ELF-1 (cell line): ENCODE data around the gene CHMP1B.
"Not testable (repeated sequence)": the region's sequence is repeated elsewhere in the genome, so short reads cannot be mapped to it uniquely, and the experiment has no call there.

Experiments used
- DNase-seq: peaks from one replicate; pipeline ENCODE4 v3.0.0-alpha.2; 2016; ENCODE audit warnings: low read depth, low spot score

The CHMP1B gene

DNA sequence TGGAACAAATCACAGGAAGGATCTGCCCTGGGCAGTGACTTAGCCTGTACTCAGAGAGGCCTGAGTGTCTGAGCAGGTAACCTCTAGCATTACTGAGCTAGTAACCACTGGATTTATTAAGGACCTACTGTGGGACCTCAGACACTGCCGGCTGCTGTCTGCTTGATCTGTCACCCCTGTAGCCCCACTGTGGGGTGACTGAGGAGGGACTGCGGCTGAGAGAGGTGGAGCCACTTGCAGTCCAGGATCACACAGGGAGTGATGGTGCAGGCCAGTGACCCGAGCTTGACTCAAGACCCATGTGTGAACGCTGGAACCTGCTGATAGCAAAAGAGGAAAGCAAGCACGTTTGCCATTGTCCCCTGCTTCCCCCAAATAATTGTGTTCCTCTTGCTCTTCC, 15.6 kb downstream of the CHMP1B start:
- no peak for DNase-seq

DNA sequence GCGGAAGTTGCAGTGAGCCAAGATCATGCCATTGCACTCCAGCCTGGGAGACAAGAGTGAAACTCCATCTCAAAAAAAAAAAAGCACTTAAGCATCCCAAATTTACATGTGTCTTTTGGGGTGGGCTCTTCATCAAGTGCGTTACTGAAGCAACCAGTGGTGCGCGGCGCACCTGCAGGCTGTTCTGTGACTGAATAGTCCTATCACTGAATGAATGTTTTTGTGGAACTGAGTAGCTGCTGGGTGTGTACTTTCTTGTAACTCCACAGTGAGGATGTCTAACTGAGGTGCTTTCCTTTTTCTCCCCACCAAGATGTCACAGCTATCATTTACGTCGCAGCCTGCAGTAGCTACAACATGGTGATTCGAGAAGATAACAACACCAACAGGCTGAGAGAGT, 17.0 kb downstream of the CHMP1B start:
- no peak for DNase-seq

DNA sequence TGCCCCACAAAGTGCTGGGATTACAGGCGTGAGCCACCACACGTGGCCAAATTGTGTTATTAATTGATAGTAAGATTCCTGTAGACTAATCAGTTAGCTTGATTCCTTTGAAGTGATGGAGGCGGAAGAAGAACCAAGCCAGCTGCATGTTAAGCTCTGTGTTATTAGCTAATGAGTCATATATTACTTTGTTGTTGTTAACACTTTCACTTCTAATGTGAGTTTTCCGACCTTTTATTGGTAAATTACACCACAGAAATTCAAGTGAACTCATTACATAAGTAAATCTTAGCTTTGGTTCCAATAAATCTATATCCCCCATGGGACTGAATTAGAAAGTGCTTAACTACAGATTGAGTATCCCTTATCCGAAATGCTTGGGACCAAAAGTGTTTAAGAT, 20.3 kb downstream of the CHMP1B start:
- no peak for DNase-seq

DNA sequence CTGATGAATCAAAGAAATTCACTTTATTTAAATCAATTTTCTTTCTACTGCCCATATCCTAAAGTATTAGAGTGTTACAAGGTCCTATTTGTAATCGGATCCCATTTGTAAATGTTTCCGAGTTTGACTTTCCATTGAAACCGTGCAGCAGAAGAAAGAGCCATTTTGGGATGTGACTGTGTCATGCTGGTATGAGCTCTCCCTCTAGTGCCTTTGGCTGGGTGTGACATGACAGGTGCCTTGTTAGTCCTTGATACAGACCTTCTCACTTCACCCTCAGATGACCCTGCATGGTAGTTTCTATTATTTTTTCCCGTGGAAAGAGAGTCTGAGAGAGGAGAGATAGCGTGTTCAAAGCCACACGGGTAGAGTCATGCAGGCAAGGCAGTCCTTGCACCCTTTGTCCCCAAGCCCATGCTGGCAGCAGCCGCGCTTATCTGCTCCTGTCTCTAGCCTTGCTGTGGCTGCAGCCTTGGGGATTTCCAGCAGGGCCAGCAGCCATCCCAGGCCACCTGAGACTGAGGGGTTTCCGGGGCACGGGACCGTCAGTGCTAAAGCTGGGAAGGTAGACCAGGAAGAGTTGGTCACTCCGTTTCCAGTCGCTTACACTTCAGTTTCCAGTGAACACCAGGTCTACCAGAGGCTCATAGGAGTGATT, 21.4 kb downstream of the CHMP1B start:
- peak; percentile 39 for DNase-seq

DNA sequence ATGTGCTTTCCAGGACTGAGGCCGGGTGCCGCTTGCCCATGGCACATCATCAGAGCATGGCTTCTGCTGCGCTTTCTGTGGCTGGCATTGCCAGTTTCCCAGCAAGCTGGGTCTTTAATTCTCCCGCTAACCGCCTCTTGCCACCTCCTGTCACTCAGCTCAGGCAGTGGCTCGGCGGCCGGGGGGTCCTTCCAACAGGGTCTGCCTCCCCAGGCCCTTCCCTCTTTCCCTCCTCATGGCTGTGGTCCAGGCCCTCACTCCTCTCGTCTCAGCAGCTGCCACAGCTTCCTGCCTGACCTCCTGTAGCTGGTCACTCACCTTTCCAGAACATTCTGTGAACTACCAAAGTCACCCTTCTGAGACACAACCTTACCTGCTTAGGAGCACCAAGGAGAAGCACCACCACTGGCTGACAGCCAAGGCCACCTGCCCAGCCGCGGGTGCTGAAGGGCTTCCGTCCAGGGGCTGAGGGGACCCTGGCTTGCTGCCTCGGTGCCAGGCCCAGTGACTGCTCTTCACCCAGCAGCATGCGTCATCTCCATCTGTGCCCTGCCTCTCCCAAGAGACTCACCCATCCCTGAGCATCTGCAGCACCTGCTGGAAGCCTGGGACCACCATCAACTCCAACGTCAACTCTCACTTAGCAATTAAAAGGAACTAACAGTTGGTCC, 22.6 kb downstream of the CHMP1B start:
- no peak for DNase-seq

DNA sequence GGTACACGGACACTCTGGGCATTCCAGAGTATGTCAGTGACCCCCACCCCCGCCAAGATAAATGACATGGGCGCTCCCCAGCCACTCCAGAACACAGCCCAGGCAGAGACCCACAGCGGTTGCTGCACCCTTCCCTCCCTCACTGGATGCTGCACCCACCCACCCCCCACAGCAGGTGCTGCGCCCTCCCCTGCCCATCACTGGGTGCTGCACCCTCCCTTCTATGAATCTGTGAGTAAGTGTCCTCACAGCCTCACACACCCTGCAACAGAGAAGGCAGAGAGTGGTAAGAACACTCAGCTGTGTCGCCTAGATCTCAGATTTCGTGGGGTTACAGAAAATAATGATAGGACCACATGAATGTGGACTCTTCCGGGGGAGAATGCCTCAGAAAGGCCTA, 23.5 kb downstream of the CHMP1B start:
- DNase-seq = no peak

DNA sequence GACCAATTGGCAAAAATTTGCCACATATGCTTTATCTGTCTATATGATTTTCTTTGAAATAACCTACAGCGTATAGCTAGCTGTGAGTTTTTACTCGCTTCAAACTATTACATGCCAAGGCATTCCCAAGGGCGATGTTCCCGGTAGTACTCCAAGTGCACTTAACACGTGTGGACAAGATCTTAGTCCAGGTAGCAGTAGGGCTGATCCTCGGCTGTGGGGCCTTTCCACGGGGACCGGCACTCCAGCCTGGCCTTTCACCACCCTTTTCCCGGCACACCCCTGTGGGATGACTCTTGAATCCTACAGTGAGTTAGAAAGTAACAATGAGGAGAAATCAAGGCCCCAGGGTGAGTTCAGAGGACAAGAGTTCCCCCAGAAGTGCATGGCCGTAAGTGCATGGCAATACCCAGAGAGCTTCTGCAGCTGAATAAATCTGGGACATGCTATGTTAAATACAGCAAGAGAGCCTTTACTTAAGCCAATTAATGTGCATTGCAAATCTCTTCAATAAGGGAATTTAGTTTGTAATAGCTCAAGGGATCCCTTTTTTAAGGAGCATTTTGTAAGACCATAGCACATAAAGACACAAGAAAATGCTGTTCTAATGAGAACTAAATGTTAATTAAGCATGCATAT, 26.4 kb downstream of the CHMP1B start:
- no peak for DNase-seq

DNA sequence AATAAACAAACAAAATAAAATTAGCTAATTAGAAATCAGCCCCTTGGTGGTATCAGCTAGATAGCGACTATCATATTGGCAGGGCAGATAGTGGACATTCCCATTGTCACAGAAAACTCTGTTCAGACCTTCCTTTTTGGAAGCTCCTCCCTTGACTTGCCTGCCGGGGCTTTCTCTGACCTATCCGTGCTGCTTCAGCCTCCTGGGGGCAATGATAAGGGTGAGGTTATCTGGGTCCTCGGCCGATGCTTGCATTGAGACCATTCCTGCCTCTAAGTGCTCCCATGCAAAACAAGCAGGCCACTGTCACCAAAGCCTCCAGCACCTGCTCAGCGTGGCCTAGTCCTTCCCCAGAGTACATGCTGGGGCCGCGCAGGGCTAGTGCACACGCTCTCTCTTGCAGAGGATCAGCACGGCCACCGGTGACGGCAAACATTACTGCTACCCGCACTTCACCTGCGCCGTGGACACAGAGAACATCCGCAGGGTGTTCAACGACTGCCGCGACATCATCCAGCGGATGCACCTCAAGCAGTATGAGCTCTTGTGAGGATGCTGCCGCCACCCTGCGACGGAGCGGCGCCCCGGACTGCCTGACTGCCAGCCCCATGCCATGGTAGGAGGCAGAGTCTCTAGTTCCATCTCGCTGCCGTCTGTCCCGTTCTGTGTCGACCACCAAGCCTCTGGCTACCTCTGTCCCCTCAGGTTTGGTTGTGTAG, 29.5 kb downstream of the CHMP1B start:
- DNase-seq = no peak

DNA sequence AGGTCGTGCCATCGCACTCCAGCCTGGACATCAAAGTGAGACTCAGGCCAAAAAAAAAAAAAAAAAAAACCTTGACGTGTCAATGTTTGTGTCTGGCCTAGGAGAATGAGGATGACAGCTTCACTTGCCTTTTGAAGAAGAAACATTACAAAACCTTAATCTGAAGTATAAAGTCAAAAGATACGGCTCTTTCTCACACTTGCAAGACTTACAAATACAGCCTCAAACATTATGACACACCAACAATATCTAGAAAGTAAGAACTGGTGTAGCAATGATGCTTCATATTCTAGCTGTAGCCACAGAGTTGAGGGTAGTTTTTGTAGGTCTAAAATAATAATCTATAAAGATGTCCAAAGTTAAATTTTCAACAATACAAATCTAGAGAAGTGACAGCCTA, 31.4 kb downstream of the CHMP1B start:
- no peak for DNase-seq

DNA sequence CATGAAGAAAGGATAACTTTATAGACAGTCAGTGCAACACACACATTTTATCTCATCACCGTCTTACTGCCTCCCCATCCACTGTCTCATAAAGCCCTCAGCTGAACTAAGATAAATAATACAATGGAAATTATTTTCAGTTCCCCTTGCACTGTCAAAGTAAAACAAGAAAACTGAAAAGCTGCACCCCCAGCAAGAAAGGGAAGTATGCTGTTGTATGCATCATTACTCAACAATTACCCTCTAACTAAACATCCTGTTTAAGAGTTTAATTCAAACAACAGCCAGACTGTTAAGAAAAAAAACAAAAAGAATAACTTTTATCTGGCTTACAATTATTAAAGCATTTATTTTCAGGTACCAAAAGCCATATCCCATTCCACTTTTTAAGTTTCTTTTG, 31.9 kb downstream of the CHMP1B start:
- DNase-seq = no peak

DNA sequence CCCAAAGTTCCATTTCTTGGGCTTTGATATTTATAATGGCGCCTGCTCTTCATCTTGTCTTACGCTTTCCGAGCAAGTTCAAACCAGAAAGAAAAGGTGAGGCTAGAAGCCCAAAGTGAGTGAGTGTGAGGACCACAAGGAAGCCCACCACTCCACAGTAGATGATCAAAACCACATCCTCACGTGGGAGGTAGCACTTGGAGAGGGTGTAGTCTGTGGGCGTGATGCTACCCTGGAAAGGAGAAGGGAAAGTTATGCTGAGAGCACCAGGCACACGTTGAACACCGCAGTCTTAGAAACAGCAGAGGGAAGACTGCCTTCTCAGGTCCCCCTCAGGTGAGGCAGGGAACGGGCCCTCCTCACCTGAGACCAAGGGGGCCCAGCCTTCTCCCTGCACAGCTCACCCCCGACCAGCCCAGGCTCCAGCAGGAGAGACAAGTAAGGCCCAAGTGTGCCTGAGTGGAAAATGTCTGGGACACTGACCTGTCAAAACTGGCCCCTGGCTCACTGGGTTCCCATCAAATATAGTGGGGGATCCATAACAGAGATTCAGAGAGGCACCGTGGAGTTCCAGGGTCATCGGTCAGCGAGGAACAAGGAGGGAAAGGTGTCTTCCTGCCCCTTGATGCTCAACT, 33.3 kb downstream of the CHMP1B start:
- no peak for DNase-seq

DNA sequence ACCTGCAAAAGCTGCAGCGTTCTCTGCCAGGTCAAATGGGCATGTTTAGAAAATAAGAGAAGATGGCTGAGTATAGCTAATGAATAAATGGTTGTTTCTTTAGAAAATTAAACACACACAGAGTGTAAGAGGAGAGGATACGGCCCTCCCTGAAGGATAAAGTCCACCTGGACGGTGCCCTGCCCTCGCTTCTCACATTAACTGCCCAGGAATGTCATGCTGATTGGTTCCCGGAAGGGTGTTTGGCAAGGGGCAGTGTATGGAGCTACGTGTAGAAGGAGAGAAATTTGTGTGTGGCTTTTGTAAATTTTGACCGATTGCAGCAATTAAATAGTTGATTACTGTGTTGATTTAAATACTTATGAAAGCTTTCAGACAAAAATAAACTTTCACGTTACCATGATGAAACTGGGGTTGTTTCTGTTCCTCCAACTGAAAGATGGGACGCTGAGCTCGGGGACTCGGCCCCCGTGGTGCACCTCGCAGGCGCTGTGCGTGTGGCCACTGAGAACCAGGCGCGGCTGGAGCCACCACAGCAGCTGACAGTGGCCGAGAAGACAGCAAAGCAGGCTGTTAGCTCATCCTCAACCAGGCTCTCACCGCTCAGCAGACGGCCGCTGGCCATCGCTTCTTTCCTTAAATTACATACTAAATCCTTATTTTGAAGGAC, 34.2 kb downstream of the CHMP1B start:
- DNase-seq = no peak

DNA sequence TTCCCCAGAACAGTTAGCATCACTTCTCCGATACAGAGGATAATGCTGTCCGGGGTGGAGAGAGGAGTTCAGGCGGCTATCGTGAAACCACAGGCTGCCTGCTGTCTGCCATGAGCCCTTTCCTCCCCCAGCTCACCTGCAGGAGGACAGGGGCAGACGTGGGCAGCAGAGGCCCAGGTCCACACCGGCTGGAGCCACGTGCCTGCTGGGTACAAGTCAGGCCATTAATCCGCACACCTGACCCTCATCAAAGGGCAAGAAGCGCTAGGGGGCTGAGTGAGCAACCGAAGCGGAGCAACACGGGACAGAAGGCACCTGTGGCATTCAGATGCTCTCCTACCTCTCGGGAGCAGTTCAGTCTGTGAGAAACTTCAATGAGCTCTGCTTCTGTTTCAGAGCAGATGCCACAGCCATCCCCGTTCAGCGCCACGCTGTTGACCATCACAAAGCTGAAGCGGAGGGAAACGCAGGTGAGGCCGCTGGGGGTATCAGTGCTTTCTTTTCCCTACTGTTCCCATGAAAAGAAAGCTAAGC, 35.4 kb downstream of the CHMP1B start:
- no peak for DNase-seq

DNA sequence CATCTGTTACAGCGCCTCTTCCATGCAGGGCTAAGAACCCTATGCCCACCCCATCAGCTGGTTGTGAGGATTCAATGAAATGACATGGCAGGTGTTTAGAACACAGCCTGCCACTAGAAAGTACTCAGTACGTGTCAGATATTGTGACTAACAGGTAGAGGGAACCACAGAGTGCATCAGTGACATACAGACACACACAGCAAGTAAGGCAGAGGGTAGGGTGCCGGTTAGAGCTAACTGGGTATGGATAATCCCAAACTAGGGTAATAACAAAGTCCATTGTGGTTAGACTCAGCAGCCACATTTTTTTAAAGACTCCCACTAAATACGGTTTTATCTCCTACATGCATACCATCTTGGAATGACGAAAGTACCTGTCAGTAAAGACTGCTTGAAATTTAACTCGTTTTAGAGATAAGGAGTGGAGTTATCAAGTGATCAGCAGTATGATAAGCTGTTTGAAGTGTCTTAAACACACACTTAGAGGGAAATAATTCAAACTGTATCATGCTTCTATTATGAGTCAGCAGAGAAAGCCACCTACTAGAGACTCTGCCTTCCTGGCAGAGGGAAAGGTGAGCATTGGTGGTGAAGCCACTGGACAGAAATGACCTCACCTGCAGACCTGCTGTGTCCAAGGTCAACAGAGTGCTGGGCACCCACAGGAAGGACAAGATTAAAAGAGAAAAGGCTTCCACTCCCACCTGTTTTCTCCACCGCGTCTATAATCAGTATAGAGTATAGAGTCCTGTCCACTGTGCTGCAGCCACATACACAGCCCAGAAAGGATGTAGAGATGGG, 36.3 kb downstream of the CHMP1B start:
- DNase-seq = no peak

DNA sequence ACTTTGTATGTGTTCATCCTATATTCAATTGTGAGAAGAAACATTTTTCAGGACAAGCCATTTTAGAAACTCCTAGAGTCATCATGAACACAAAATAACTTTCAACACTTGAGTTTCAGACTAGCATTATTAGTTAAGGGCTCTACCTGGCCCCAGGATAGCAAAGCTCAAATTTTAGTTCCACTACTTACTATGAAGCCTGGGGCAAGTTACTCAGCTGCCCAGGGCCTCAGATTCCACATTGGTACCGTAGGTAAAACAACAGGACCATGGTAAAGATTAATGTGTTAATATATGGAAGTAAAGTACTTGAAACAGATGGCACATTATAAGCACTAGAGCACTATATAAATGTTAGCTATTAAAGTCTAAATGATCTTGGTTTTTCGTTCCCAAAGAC, 37.5 kb downstream of the CHMP1B start:
- no peak for DNase-seq

DNA sequence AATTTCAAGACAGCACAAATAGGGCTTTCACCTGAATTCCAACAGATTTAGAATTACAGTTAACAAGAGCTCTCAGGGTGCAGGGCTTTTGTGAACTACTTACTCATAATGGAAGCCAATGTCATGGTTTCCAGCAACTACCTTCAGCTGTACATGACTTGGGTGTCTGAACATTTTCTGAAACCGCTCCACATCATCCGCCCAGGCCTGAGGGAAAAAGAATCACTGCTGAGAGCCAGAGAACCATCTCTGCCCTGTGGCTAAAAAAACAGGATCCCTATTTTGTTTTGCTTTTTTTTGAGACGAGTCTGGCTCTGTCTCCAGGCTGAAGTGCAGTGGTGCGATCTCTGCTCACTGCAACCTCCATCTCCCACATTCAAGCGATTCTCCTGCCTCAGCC, 38.1 kb downstream of the CHMP1B start:
- DNase-seq = no peak

DNA sequence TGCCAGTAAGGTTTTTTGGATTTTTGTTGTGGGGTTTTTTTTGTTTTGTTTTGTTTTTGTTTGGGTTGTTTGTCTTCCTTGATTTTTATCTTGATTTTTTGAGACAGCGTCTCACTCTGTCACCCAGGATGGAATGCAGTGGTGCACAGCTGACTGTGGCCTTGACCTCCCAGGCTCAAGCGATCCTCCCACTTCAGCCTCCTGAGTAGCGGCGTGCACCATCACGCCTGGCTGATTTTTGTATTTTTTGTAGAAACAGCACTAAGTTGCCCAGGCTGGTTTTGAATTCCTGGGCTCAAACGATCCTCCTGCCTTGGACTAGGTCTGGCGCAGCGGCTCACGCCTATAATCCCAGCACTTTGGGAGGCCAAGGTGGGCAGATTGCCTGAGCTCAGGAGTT, 40.5 kb downstream of the CHMP1B start:
- no peak for DNase-seq

DNA sequence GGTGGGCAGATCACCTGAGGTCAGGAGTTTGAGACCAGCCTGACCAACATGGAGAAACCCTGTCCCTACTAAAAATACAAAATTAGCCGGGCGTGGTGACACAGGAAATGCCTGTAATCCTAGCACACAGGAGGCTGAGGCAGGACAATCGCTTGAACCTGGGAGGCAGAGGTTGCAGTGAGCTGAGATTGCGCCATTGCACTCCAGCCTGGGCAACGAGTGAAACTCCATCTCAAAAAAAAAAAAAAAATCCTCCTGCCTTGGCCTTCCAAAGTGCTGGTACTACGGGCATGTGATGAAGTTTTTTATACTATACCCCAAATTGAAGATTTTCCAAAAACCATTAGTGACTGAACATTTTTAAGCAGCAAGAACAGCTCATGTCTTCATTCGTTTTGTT, 41.2 kb downstream of the CHMP1B start:
- DNase-seq = not testable (repeated sequence)

DNA sequence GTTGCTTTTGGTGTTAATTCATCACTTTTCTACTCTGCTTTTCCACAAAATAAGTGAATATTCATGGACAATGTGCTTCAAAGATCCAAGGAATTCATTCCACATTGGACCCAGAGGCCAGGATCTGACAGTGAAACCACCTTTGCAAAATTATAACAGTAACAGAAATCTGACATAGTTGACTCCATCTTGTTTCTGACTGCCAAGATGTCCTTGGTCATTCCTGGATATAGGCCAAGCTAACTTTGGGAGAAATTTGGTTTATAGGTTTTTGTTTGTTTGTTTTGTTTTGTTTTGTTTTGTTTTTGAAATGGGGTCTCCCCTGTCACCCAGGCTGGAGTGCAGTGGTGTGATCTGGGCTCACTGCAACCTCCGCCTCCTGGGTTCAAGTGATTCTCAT, 46.6 kb downstream of the CHMP1B start:
- DNase-seq = no peak

DNA sequence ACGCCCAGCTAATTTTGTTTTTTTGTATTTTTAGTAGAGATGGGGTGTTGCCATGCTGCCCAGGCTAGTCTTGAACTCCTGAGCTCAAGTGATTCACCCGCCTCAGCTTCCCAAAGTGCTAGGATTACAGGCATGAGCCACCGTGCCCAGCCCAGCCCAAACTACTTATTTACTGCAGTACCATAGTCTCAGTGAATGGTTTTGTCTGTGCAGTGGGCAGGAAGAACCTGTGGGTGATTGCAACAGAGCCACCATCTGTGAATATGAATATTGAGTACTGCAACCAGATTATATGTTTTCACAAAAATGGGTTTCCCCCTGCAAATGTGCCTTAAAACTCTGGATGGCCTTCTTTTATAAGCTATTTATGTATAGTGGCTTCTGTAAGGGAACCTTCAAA, 47.9 kb downstream of the CHMP1B start:
- no peak for DNase-seq
